K562 (cell line): Measurements from ENCODE around the gene NUSAP1. TPM values are rescaled to one million over a fixed set of nuclear protein-coding genes. Genes with fewer than 3 reads are reported as not detected.

ENCODE experiments used
- ELK3 ChIP-seq: fragments of 450-650 bp; formaldehyde crosslinking; IDR thresholded peaks from 2 replicates; pipeline ENCODE4 v1.4.0; 2020; ENCODE audit warnings: mild to moderate bottlenecking
- GATAD2B ChIP-seq: fragments of 450-650 bp; IDR thresholded peaks from 2 replicates; pipeline ENCODE4 v1.6.1; 2017; ENCODE audit warnings: mild to moderate bottlenecking, borderline replicate concordance
- HIVEP1 ChIP-seq: fragments of 250-450 bp; sonication (Bioruptor Pico); IDR thresholded peaks from 2 replicates; pipeline ENCODE4 v1.4.0; 2020; ENCODE audit warnings: mild to moderate bottlenecking
- MAZ ChIP-seq, 2 experiments: fragments of 450-650 bp in 1 of 2; sonication (generic) in 1 of 2; formaldehyde crosslinking; IDR thresholded peaks in 1 of 2; conservative IDR thresholded peaks in 1 of 2; 2 replicates each; pipeline versions ENCODE4 v1.4.0 to v1.5.0; 2020; ENCODE audit warnings: mild to moderate bottlenecking in 1 of 2, missing genetic modification reagents in 1 of 2
- MLX ChIP-seq, 2 experiments: fragments of 450-650 bp in 1 of 2; sonication (generic) in 1 of 2; formaldehyde crosslinking; conservative IDR thresholded peaks; 2 replicates each; pipeline versions ENCODE4 v1.4.0 to v1.8.1; 2020 to 2022; ENCODE audit warnings: mild to moderate bottlenecking in 1 of 2, missing genetic modification reagents in 1 of 2
- MXI1 ChIP-seq: IDR thresholded peaks from 2 replicates; pipeline ENCODE4 v1.6.1; 2011; ENCODE audit warnings: low read depth, mild to moderate bottlenecking, improper control_type of control experiment, low read length
- OTX1 ChIP-seq: fragments of 450-650 bp; formaldehyde crosslinking; IDR thresholded peaks from 2 replicates; pipeline ENCODE4 v1.4.0; 2022; ENCODE audit warnings: mild to moderate bottlenecking
- PHF8 ChIP-seq: fragments of 200-600 bp; sonication (generic); IDR thresholded peaks from 2 replicates; pipeline ENCODE4 v1.6.1; 2012; ENCODE audit warnings: mixed run types, mild to moderate bottlenecking, inconsistent platforms, low read length, moderate library complexity, borderline replicate concordance
- PML ChIP-seq: IDR thresholded peaks from 2 replicates; pipeline ENCODE4 v1.6.1; 2012; ENCODE audit warnings: low read length, inconsistent platforms
- RBFOX2 ChIP-seq: fragments of 200-400 bp; formaldehyde crosslinking; IDR thresholded peaks from 2 replicates; pipeline ENCODE4 v1.6.1; 2017; ENCODE audit warnings: low read depth, mild to moderate bottlenecking, low read length, moderate library complexity
- ZBTB2 ChIP-seq: fragments of 450-650 bp; IDR thresholded peaks from 2 replicates; pipeline ENCODE4 v1.6.1; 2016; ENCODE audit warnings: antibody characterized with exemption
- ZMIZ1 ChIP-seq, 2 experiments: fragments of 150-350 bp in 1 of 2; IDR thresholded peaks; 2 replicates each; pipeline ENCODE4 v1.6.1; 2012 to 2016; ENCODE audit warnings: low read depth in 2 of 2, low read length in 2 of 2, mild to moderate bottlenecking in 1 of 2, moderate library complexity in 1 of 2
- ZNF316 ChIP-seq: fragments of 450-650 bp; IDR thresholded peaks from 2 replicates; pipeline ENCODE4 v1.6.1; 2016
- ZZZ3 ChIP-seq: fragments of 450-650 bp; IDR thresholded peaks from 2 replicates; pipeline ENCODE4 v1.6.1; 2016; ENCODE audit warnings: antibody characterized with exemption, mild to moderate bottlenecking, moderate library complexity
- polyA plus RNA-seq, 8 experiments: library from polyadenylated mRNA; depleted of rRNA in 4 of 8; stranded (reverse) in 5 of 8; unstranded in 3 of 8; fragments of >200 nt; fragmentation: Nextera tagmentation in 2 of 8; fragmentation: Illumina TruSeq in 1 of 8; extraction: Ambion mirVana in 2 of 8; extraction: Trizol in 1 of 8; gene quantifications; 2 replicates each; pipeline versions ENCODE4 v1.2.1 to v1.2.3, GENCODE V29; 2011 to 2014; ENCODE audit warnings: inconsistent platforms in 1 of 8, missing spikeins in 1 of 8
- total RNA-seq, 7 experiments: library from RNA; depleted of rRNA in 6 of 7; stranded (reverse); fragments of >200 nt in 6 of 7; fragmentation: Illumina TruSeq in 2 of 7; extraction: Trizol in 2 of 7; gene quantifications; 2 replicates each; pipeline versions ENCODE4 v1.2.1 to v1.2.3, GENCODE V29; 2011 to 2021; ENCODE audit warnings: low replicate concordance in 1 of 7

NUSAP1 gene
- total and polyA plus RNA-seq, 9 of the 15 experiments (the other 6 are each of a cell fraction or from before 2014, with no cell fraction given) = 119 to 266 (median 227) TPM

GRCh38 chr15:41332194-41333025, at the start of gene NUSAP1, which contains the start of gene OIP5 (continued):
- TF ChIP-seq OTX1 (no peak), MLX (CRISPR knock-in tag; conservative IDR thresholded peaks at IDR 0.05) (peak in 1 of 2 experiments; percentile 73; a peak in 1 of 4 replicates), MAZ (CRISPR knock-in tag; conservative IDR thresholded peaks at IDR 0.05 in 1 of 2, IDR thresholded peaks at IDR 0.05 in 1 of 2) (peak; percentile 45 to 60; a peak in 2 of 4 replicates), GATAD2B (peak; percentile 90; the same call in 1 of the 2 replicates), HIVEP1 (no peak), MXI1 (0 out of 2 replicates have a peak, but pooled peaks have one; percentile 46), PHF8 (peak; percentile 99), ZMIZ1 (IDR thresholded peaks at IDR 0.05; ENCODE audit: low read depth in 2 of 2, low read length in 2 of 2) (no peak), PML (peak; percentile 90), ZBTB2 (peak; percentile 81), ZNF316 (peak; percentile 14; the same call in 1 of the 2 replicates), ELK3 (CRISPR knock-in tag) (no peak), ZZZ3 (peak; percentile 66; the same call in 1 of the 2 replicates), RBFOX2 (peak; percentile 98)
